GM12873 (cell line): Measurements from ENCODE around the gene IVD.

Source experiments
- TF ChIP-seq, protein P1 (sequence below): IDR thresholded peaks from 2 replicates; pipeline ENCODE4 v1.5.1; 2012; ENCODE audit warnings: low read depth, mild to moderate bottlenecking, moderate library complexity, low read length, control low read depth; ENCODE audit not compliant: insufficient read depth; ENCODE audit errors: missing control alignments

The IVD gene

DNA sequence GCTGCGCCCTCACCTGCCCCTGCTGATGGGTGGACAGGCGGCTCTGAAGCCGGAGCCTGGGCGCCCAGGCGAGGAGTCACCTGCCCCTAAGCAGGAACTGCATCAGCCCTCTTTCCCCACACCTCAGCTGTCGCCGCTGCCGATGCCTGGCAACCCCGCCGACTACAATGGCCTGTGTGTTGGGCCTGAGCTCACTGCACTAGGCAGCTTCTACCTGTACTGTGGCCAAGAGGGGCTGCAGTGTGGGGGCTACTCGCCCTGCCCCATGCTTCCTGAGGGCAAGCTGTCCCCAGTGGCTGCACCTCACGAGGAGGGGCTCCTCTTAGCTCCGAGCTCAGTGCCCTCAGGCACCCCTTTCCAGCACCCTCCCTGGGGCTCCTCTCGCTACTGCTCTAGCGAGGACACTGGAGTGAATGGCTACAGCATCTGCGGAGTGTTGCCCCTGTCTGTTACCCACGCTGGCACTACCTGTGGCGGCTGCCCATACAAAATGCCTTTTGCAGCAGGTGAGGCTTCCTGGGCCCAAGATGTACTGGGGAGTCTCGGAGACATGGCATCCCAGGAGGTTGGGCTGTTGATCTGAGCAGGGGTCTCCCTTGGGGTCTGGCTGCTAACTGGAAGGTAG is 53.9 kb downstream of the IVD start:
- TF ChIP-seq, protein P1, sequence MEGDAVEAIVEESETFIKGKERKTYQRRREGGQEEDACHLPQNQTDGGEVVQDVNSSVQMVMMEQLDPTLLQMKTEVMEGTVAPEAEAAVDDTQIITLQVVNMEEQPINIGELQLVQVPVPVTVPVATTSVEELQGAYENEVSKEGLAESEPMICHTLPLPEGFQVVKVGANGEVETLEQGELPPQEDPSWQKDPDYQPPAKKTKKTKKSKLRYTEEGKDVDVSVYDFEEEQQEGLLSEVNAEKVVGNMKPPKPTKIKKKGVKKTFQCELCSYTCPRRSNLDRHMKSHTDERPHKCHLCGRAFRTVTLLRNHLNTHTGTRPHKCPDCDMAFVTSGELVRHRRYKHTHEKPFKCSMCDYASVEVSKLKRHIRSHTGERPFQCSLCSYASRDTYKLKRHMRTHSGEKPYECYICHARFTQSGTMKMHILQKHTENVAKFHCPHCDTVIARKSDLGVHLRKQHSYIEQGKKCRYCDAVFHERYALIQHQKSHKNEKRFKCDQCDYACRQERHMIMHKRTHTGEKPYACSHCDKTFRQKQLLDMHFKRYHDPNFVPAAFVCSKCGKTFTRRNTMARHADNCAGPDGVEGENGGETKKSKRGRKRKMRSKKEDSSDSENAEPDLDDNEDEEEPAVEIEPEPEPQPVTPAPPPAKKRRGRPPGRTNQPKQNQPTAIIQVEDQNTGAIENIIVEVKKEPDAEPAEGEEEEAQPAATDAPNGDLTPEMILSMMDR: no peak

DNA sequence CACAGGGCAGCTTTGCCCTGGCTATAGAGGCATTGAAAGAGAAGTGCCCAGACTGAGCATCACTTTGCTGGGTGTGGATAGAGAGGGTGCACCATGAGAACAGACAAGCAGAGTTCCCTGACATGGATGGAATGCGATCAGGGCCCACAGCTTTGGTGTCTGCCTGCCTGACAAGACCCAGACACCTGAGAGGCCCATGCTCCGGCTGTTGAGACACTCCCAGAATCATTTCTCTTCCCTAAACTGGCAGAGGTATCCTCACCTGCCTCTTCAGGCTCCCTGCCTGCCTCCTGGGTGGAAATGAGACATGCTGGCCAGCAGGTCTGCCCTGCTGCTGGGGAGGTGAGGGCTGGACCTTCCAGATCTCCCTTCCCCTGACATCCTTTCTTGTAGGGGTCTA is 54.8 kb downstream of the IVD start:
- TF ChIP-seq, protein P1: no peak

GRCh38 chr15:40461958-40462357 is 56.4 kb downstream of the IVD start:
- TF ChIP-seq, protein P1: no peak

DNA sequence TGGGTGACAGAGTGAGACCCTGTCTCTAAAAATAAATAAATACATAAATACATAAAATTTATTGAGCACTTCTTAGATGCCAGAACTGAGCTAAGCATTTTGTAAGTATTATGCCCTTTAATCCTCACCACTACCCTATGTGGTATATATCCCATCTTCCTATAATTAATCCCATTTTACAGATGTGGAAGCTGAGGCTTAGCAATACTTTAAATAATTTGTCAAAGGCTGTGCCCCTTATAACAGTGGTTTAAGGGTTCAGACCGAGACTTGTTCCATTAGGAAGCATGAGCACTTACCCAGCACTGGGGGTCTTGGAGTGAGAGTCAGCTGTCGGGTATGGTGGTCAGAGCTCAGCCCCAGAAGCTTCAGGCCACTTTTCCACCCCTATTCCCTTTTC is 57.7 kb downstream of the IVD start:
- TF ChIP-seq, protein P1: no peak

DNA sequence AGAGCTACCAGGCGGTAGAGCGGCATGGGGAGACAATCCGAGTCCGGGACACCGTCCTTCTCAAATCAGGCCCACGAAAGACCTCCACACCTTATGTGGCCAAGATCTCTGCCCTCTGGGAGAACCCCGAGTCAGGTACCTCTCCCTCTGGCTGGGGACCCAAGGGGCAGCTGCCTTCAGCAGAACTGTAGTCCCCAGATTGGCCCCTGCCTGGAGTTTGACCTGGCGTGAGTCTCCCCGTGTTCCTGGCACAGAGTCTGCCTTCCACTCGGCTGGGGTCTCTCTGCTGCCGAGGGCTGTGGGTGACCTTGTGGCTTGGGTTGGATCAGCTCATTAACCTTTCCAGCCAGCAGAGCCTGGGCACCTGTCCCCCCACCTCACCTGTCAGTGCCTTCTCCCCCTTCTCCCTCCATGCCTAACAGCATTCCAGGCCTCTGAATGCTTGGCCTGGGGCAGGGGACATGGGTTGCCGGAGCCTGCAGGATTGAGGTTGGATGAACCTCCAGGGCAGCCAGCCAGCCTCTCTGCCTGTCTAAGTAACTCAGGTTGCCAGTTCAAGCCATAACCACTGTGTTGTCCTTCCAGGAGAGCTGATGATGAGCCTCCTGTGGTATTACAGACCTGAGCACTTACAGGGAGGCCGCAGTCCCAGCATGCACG is 58.4 kb downstream of the IVD start:
- TF ChIP-seq, protein P1: no peak

- TF ChIP-seq, protein P1: no peak
These were observed 59.1 kb downstream of the IVD start for GRCh38 chr15:40464595-40465185.

- TF ChIP-seq, protein P1: no peak
These were observed 60.3 kb downstream of the IVD start for GRCh38 chr15:40465939-40466338.
